BLaER1 (cell line): ENCODE data around the gene SLC16A12.

Experiments used
- H3K27ac ChIP-seq: shearing (Covaris generic); formaldehyde crosslinking; 2 replicates; pipeline ENCODE4 v1.8.1; 2022
- H3K27me3 ChIP-seq: shearing (Covaris generic); formaldehyde crosslinking; 2 replicates; pipeline ENCODE4 v1.8.1; 2022
- H3K36me3 ChIP-seq: shearing (Covaris generic); formaldehyde crosslinking; 2 replicates; pipeline ENCODE4 v1.8.1; 2022
- H3K4me1 ChIP-seq: shearing (Covaris generic); formaldehyde crosslinking; 2 replicates; pipeline ENCODE4 v1.8.1; 2022
- H3K4me2 ChIP-seq: shearing (Covaris generic); formaldehyde crosslinking; 2 replicates; pipeline ENCODE4 v1.8.1; 2022
- H3K4me3 ChIP-seq: shearing (Covaris generic); formaldehyde crosslinking; 2 replicates; pipeline ENCODE4 v1.8.1; 2022
- H3K9ac ChIP-seq: shearing (Covaris generic); formaldehyde crosslinking; 2 replicates; pipeline ENCODE4 v1.8.1; 2022
- H3K9me3 ChIP-seq: shearing (Covaris generic); formaldehyde crosslinking; 2 replicates; pipeline ENCODE4 v1.8.1; 2022
- H4K20me1 ChIP-seq: shearing (Covaris generic); formaldehyde crosslinking; 2 replicates; pipeline ENCODE4 v1.8.1; 2022
- Cebpa-rat ChIP-seq: shearing (Covaris generic); IDR thresholded peaks from 2 replicates; pipeline ENCODE4 v1.8.1; 2022

Gene SLC16A12

DNA sequence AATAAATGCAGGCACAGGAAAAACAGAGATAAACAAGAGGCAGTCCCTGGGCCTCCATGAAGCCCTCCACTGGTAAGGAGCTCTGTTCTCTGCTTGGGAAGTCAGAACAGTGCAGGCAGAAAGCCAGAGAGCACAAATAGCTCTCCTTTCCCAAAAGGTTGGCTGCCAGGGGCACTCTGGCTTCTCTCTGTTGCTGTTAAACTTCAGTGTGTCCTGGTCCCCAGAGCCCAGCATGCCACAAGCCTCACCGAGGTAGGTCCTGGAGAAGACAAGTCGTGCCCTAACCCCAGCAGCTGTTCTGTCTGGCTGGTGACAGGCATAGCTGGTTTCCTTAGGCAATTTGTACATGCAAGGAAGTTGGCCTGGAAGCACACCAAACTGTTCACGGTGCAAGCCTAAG lies 17.3 kb downstream of the SLC16A12 start:
- no peaks in the 10 kb centered on the region for H4K20me1 ChIP-seq
- H3K4me1 ChIP-seq: peaks cover 8% of the 10 kb centered on the region; the same call in 1 of the 2 replicates
- H3K4me3 ChIP-seq: no peak overlapping the region
- no peak for TF ChIP-seq Cebpa-rat
- H3K9me3 ChIP-seq: no peaks in the 10 kb centered on the region
- H3K4me2 ChIP-seq: no peak overlapping the region
- H3K36me3 ChIP-seq: no peaks in the 10 kb centered on the region
- H3K9ac ChIP-seq: no peak overlapping the region
- no peak overlapping the region for H3K27ac ChIP-seq
- H3K27me3 ChIP-seq: no peaks in the 10 kb centered on the region

DNA sequence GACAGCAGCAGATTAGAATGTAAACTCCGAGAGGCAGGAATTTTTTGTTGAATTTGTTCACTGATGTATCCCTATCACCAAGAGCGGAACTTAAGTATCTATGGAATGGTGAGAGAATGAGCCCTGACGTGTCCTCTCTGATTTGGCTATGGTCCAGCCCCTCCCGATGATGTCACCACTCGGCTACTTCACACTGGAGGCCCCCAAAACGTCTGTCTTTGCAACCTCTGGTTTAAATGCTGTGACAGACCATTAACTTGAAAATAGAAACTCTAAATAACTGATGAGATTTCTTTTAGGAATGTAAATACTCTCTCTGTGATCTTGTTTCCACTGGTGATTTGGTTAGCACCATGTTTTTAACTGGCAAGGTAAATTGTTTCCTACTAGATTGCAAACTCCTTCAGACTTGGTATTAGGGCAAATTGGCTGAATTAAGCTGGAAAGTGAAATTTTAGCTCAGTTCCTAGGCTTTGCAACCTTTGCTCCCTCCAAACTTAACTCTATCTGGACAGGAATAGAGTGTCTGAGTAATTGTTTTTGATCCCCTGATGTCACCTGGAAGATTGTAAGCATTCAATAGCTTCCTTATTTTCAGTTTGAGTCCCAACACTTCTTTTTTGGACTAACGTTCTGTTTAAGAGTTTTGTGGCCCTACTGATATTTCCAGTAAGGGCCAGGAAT lies 19.1 kb downstream of the SLC16A12 start:
- Histone ChIP-seq H3K4me1 (peaks cover 8% of the 10 kb centered on the region; the same call in 1 of the 2 replicates), H3K4me3 (no peak overlapping the region), H3K4me2 (no peak overlapping the region), H4K20me1 (no peaks in the 10 kb centered on the region), H3K36me3 (no peaks in the 10 kb centered on the region), H3K9me3 (no peaks in the 10 kb centered on the region), H3K27me3 (no peaks in the 10 kb centered on the region), H3K27ac (no peak overlapping the region), H3K9ac (no peak overlapping the region)
- no peak for TF ChIP-seq Cebpa-rat

DNA sequence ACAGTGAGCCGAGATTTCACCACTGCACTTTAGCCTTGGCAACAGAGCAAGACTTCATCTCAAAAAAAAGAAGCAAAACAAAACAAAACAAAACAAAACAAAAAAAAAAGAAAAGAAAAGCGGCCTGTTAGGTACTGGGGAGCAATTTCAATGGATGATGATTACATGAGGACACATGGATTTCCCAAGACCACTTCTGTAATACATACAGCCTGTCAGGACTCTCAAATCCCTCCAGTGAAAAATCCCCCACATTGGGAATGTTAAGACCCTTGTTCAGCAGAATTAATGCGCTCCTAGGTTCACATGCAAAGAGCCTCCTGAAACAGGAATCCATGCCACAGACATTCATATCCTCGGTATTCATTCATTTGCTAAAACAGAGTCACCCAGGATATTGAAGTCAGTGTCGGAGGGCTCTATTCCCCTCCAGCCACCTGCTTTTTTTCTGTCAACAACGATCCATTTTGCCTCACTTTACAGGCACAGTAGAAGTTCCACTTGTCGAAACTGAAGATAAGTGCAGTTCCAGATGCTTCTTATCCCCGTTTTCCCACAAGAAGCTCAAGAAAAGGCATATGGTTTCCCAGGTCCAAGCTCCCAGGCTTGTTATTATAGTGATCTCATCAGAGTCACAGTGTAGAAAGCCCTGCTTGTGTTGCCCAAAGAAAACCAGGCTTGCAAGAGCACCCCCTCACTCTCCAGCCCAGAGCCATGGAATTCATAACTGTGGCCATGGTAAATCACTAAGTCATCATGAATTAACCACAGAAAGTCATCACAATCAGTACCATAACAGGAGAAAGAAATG lies 20.2 kb downstream of the SLC16A12 start:
- Histone ChIP-seq H3K36me3 (no peaks in the 10 kb centered on the region), H3K27ac (no peak overlapping the region), H3K4me3 (no peak overlapping the region), H4K20me1 (no peaks in the 10 kb centered on the region), H3K4me1 (peaks cover 8% of the 10 kb centered on the region; the same call in 1 of the 2 replicates), H3K27me3 (no peaks in the 10 kb centered on the region), H3K9ac (no peak overlapping the region), H3K9me3 (peaks cover 3% of the 10 kb centered on the region; the same call in 1 of the 2 replicates), H3K4me2 (no peak overlapping the region)
- no peak for TF ChIP-seq Cebpa-rat

DNA sequence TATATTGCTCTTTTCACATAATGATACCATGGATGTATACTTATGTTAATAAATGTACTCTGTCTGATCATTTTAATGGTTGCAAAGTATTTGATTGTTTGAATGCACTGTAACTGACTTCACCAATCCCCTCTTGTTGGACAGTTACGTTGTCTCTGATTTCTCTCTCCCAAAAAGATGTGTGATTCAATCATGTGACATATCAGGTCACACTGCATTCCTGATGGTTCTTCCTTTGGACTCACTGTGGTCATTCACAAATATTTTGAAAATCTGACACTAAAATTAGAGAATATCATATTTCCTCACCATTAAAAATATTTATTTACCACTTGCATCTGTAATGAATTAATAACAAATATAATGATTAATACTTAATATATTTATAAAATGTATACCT lies 22.2 kb downstream of the SLC16A12 start:
- no peak for TF ChIP-seq Cebpa-rat

DNA sequence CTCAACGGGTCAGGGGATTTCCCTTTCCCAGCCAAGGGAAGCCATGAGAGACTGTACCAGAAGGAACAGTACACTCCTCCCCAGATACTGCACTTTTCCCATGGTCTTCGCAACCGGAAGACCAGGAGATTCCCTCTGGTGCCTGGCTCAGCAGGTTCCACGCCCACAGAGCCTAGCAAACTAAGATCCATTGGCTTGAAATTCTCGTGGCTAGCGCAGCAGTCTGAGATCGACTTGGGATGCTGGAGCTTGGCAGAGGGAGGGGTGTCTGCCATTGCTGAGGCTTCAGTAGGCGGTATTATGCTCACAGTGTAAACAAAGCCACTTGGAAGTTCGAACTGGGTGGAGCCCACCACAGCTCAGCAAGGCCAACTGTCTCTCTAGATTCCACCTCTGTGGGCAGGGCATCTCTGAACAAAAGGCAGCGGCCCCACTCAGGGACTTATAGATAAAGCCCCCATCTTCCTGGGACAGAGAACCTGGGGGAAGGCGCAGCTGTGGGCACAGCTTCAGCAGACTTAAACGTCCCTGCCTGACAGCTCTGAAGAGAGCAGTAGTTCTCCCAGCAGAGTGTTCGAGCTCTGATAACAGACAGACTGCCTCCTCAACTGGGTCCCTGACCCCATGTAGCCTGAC lies 29.6 kb downstream of the SLC16A12 start:
- Histone ChIP-seq H3K9ac (no peak overlapping the region), H4K20me1 (no peaks in the 10 kb centered on the region), H3K4me1 (peaks cover 18% of the 10 kb centered on the region), H3K27ac (no peak overlapping the region), H3K36me3 (no peaks in the 10 kb centered on the region), H3K4me3 (no peak overlapping the region), H3K27me3 (no peaks in the 10 kb centered on the region), H3K4me2 (no peak overlapping the region), H3K9me3 (peaks cover 6% of the 10 kb centered on the region; the same call in 1 of the 2 replicates)
- TF ChIP-seq Cebpa-rat: no peak

More for the DNA sequence above, 22.2 kb downstream of the SLC16A12 start:
- Histone ChIP-seq H3K9ac (no peak overlapping the region), H3K36me3 (no peaks in the 10 kb centered on the region), H3K4me1 (no peaks in the 10 kb centered on the region), H3K27ac (no peak overlapping the region), H3K4me3 (no peak overlapping the region), H3K9me3 (peaks cover 6% of the 10 kb centered on the region; the same call in 1 of the 2 replicates), H3K27me3 (no peaks in the 10 kb centered on the region), H4K20me1 (no peaks in the 10 kb centered on the region), H3K4me2 (no peak overlapping the region)

DNA sequence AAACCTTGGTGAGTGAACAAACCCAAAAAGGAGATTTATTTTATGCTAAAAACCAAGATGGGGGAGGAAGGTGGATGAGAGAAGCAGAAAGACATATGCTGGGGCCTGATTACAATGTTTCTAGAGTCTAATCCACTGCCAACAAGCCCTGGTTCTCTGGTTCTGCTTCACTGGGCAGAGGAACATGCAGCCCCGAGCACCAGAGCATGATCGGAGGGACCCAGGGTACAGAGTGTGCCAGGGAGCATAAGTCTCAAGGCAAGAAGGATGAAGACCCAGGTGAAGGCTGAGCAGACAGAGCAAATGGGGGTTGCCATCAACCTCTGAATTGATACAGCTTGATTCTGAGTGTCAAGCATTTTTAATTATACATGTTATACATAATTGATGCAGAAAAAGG lies 30.7 kb downstream of the SLC16A12 start:
- no peak for TF ChIP-seq Cebpa-rat
- no peaks in the 10 kb centered on the region for H3K9me3 ChIP-seq

DNA sequence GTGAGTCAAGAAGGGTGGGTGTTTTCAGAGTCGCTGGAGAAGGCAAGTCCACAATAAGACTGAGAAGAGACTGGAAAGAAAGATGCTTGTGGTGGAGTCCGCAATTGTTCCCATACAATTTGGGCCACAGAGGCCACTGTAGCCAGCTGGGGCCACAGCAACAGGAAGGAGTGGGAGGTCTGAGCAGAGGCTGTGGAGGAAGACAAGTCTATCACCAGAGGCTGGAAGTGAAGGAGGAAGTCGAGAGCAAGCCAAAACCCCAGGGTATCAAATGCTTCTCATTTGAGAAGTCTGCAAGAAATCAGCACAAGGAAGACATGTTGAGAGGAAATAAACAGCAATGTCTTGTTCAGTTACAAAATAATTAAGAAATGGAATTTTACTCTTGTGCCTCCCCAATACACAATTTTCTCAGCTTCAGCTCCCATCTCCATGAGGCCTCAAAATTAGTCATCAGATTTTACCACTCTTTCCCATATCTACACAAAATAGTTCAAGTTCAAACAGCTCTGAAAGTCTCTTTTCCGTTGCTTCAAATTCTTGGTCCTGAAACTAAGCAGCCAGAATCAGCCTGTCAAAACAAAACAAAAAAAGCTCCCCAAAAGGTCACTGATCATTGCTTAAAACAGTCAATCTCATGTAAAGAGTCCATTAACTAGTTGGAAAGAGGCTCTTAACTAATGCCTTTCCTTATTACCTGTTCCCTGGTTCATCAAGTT lies 31.6 kb downstream of the SLC16A12 start:
- Histone ChIP-seq H3K9ac (no peak overlapping the region), H3K4me1 (peaks cover 18% of the 10 kb centered on the region), H4K20me1 (no peaks in the 10 kb centered on the region), H3K9me3 (no peaks in the 10 kb centered on the region), H3K27me3 (no peaks in the 10 kb centered on the region), H3K4me2 (peak overlapping the region; percentile 39), H3K4me3 (no peak overlapping the region), H3K36me3 (no peaks in the 10 kb centered on the region), H3K27ac (no peak overlapping the region)
- no peak for TF ChIP-seq Cebpa-rat

More for the DNA sequence above, 30.7 kb downstream of the SLC16A12 start:
- Histone ChIP-seq H3K36me3 (no peaks in the 10 kb centered on the region), H3K4me2 (peak overlapping the region; percentile 39), H3K4me1 (peaks cover 18% of the 10 kb centered on the region), H3K27me3 (no peaks in the 10 kb centered on the region), H4K20me1 (no peaks in the 10 kb centered on the region), H3K27ac (no peak overlapping the region), H3K9ac (no peak overlapping the region), H3K4me3 (no peak overlapping the region)

DNA sequence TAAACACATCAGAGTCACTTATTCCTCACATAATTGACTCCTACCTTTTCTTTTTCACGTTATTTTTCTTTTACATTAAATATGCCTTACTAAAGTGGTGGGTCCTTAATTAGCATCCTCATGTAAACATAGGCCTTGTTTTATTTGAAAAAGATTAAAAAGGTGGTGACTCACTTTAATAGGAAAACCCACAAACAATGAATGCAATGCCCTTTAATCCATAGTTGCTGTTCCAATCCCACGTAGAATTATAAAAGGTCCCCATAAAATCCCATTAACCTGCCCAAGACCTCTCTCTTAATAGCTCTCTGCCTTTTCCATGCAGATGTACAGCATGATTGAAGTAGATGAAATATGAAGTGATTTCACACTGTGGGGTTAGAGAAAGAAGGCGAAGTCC lies 32.2 kb downstream of the SLC16A12 start:
- no peak overlapping the region for H3K4me3 ChIP-seq
- no peak overlapping the region for H3K4me2 ChIP-seq
- no peak overlapping the region for H3K9ac ChIP-seq
- H3K4me1 ChIP-seq: peaks cover 18% of the 10 kb centered on the region
- H3K9me3 ChIP-seq: no peaks in the 10 kb centered on the region
- H3K36me3 ChIP-seq: no peaks in the 10 kb centered on the region
- no peaks in the 10 kb centered on the region for H4K20me1 ChIP-seq
- TF ChIP-seq Cebpa-rat: no peak
- no peaks in the 10 kb centered on the region for H3K27me3 ChIP-seq
- no peak overlapping the region for H3K27ac ChIP-seq

DNA sequence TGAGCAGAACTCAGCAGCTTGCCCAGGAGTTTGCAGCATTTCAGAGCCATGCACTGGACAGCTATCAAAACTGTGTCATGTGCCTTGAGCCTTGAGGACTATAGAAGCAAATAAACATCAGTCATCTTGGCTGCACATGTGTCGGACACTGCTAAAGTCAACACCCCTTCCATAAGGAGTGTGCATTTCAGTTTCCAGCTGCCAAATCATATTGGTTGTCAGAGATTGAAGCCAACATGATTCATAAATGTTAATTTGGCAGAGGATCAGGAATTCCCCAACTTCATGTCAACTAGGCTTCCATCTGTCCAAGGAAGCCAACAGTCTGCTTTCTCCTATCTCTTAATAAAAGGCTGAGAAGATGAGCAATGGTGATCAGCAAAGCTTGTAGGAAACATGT lies 32.8 kb downstream of the SLC16A12 start:
- H3K36me3 ChIP-seq: no peaks in the 10 kb centered on the region
- no peak overlapping the region for H3K4me3 ChIP-seq
- no peaks in the 10 kb centered on the region for H3K27me3 ChIP-seq
- no peaks in the 10 kb centered on the region for H4K20me1 ChIP-seq
- H3K9ac ChIP-seq: no peak overlapping the region
- no peak overlapping the region for H3K27ac ChIP-seq
- peaks cover 18% of the 10 kb centered on the region for H3K4me1 ChIP-seq
- no peaks in the 10 kb centered on the region for H3K9me3 ChIP-seq
- no peak overlapping the region for H3K4me2 ChIP-seq
- TF ChIP-seq Cebpa-rat: no peak
